HepG2 (cell line): ENCODE data around the gene CEP97. TPM values are rescaled to one million over a fixed set of nuclear protein-coding genes. Genes with fewer than 3 reads are reported as not detected.
"Not testable (repeated sequence)": the region's sequence is repeated elsewhere in the genome, so short reads cannot be mapped to it uniquely, and the experiment has no call there.

Source experiments
- ATAC-seq: fragments of 200-7000 bp; cut with Tn5 transposase; 3 replicates; pipeline ENCODE4 v1.9.1; 2020; ENCODE audit warnings: mild to moderate bottlenecking, moderate library complexity
- BruUV-seq: library from RNA; stranded (reverse); fragments of 400-500 nt; replicated peaks from 2 replicates; lab custom pipeline; 2021; lab: Mats Ljungman, UMichigan
- CTCF ChIA-PET: fragments of 300-600 bp; formaldehyde crosslinking; extraction: SDS; loops from one replicate; lab custom pipeline; 2021; ENCODE audit warnings: low total read pairs, inconsistent platforms, low intra/inter-chr PET ratio; lab: Yijun Ruan, JAX
- POLR2A ChIA-PET: fragments of 350-600 bp; sonication (Branson Sonifier 250); formaldehyde crosslinking; loops from one replicate; lab custom pipeline; 2020; ENCODE audit warnings: antibody characterized with exemption, inconsistent platforms; lab: Yijun Ruan, JAX
- DNase-seq: peaks from one replicate; pipeline ENCODE4 v3.0.0-alpha.2; 2015; ENCODE audit warnings: low spot score
- FAIRE-seq: peaks from 3 replicates; lab custom pipeline; 2011; peaks lifted over from hg19 to GRCh38; lab: Jason Lieb, UNC
- H2AFZ ChIP-seq: one replicate; pipeline ENCODE4 v1.6.1; 2011; ENCODE audit warnings: low read length, inconsistent platforms
- H3K27ac ChIP-seq: fragments of 300-600 bp; 3 replicates; pipeline ENCODE4 v1.8.0; 2011; ENCODE audit warnings: mixed run types, mild to moderate bottlenecking, mixed read lengths, low read length, inconsistent platforms; ENCODE audit not compliant: insufficient read depth; ENCODE audit errors: extremely low read length
- H3K27me3 ChIP-seq, 2 experiments: fragments of 200-600 bp in 1 of 2; 2 replicates in 1 of 2; 3 replicates in 1 of 2; pipeline versions ENCODE4 v1.6.0 to v1.8.0; 2011; ENCODE audit warnings: low read length in 2 of 2, mild to moderate bottlenecking in 2 of 2, moderate library complexity in 2 of 2, inconsistent platforms in 1 of 2; ENCODE audit not compliant: insufficient read depth in 2 of 2, control insufficient read depth in 1 of 2
- H3K36me3 ChIP-seq, 2 experiments: fragments of 200-600 bp in 1 of 2; replicated peaks in 1 of 2; 2 replicates in 1 of 2; 3 replicates in 1 of 2; pipeline versions ENCODE4 v1.5.1 to v1.8.0; 2011; ENCODE audit warnings: low read length in 2 of 2, inconsistent platforms in 1 of 2; ENCODE audit not compliant: insufficient read depth in 2 of 2, control insufficient read depth in 1 of 2
- H3K4me1 ChIP-seq: 2 replicates; pipeline ENCODE4 v1.5.1; 2012; ENCODE audit warnings: low read length, inconsistent platforms; ENCODE audit not compliant: insufficient read depth
- H3K4me2 ChIP-seq: 2 replicates; pipeline ENCODE4 v1.6.0; 2011; ENCODE audit warnings: low read depth, low read length, inconsistent platforms
- H3K4me3 ChIP-seq, 3 experiments: fragments of 200-600 bp in 1 of 3; sonication (generic), shearing (Covaris generic) in 1 of 3; replicated peaks in 1 of 3; 2 replicates each; pipeline ENCODE4 v1.5.1; 2011 to 2016; ENCODE audit warnings: low read length in 3 of 3, inconsistent platforms in 2 of 3, low read depth in 2 of 3, mild to moderate bottlenecking in 2 of 3, control low read depth in 1 of 3, mixed read lengths in 1 of 3; ENCODE audit not compliant: insufficient read depth in 1 of 3
- H3K79me2 ChIP-seq: one replicate; pipeline ENCODE4 v1.6.1; 2011; ENCODE audit warnings: low read length, inconsistent platforms; ENCODE audit not compliant: insufficient read depth
- H3K9ac ChIP-seq: 2 replicates; pipeline ENCODE4 v1.6.0; 2011; ENCODE audit warnings: mild to moderate bottlenecking, low read depth, low read length, inconsistent platforms; ENCODE audit not compliant: insufficient read depth
- H3K9me3 ChIP-seq: 2 replicates; pipeline ENCODE4 v1.5.1; 2012; ENCODE audit warnings: mild to moderate bottlenecking, low read length
- H4K20me1 ChIP-seq: 2 replicates; pipeline ENCODE4 v1.6.0; 2011; ENCODE audit warnings: inconsistent platforms, mild to moderate bottlenecking, low read length, moderate library complexity; ENCODE audit not compliant: insufficient read depth
- STAG1 ChIP-seq: sonication (generic); formaldehyde crosslinking; IDR thresholded peaks from 2 replicates; pipeline ENCODE4 v1.4.0; 2020; ENCODE audit warnings: missing genetic modification reagents
- WGBS: methylation state at CpG from one replicate; pipeline ENCODE4 v1.1.6; 2017; ENCODE audit warnings: low lambda C conversion rate; 5-methylcytosine and 5-hydroxymethylcytosine counted together
- in situ Hi-C: cut with HindIII; loops from 2 replicates; pipeline ENCODE4 v1.10.0; 2017; ENCODE audit warnings: low pct_unique_long_range_greater_than_20kb; ENCODE audit not compliant: extremely low pct_ligation_motif_present
- intact Hi-C: fragments of 100-400 bp; cut with micrococcal nuclease; formaldehyde crosslinking; loops from one replicate; pipeline ENCODE4 v1.10.0; 2022; ENCODE audit not compliant: unreplicated experiment
- polyA plus RNA-seq, 8 experiments: library from polyadenylated mRNA; depleted of rRNA in 3 of 8; stranded (reverse) in 7 of 8; unstranded in 1 of 8; fragments of >200 nt; fragmentation: Illumina TruSeq in 4 of 8; extraction: Trizol in 4 of 8; gene quantifications; 2 replicates each; pipeline versions ENCODE4 v1.2.1 to v1.2.3, GENCODE V29; 2011 to 2016; ENCODE audit warnings: low read depth in 4 of 8, missing spikeins in 1 of 8, mixed read lengths in 1 of 8; ENCODE audit not compliant: insufficient read depth in 1 of 8
- total RNA-seq, 5 experiments: library from RNA; depleted of rRNA; stranded (reverse); fragments of >200 nt; fragmentation: Illumina TruSeq; extraction: Trizol; gene quantifications; 2 replicates each; pipeline ENCODE4 v1.2.3, GENCODE V29; 2016; ENCODE audit warnings: low read depth in 1 of 5
- TF ChIP-seq, protein P1 (sequence below): sonication (generic); formaldehyde crosslinking; IDR thresholded peaks from 2 replicates; pipeline ENCODE4 v1.5.0; 2020; ENCODE audit warnings: mild to moderate bottlenecking, missing genetic modification reagents, moderate library complexity
- TF ChIP-seq, protein P2 (sequence below): sonication (generic); formaldehyde crosslinking; IDR thresholded peaks from 2 replicates; pipeline ENCODE4 v1.4.0; 2020; ENCODE audit warnings: missing genetic modification reagents

CEP97 gene
- total and polyA plus RNA-seq, 2 of the 13 experiments (the other 11 are each of a cell fraction or from before 2014, with no cell fraction given), result 0.99 to 6.5 TPM

DNA sequence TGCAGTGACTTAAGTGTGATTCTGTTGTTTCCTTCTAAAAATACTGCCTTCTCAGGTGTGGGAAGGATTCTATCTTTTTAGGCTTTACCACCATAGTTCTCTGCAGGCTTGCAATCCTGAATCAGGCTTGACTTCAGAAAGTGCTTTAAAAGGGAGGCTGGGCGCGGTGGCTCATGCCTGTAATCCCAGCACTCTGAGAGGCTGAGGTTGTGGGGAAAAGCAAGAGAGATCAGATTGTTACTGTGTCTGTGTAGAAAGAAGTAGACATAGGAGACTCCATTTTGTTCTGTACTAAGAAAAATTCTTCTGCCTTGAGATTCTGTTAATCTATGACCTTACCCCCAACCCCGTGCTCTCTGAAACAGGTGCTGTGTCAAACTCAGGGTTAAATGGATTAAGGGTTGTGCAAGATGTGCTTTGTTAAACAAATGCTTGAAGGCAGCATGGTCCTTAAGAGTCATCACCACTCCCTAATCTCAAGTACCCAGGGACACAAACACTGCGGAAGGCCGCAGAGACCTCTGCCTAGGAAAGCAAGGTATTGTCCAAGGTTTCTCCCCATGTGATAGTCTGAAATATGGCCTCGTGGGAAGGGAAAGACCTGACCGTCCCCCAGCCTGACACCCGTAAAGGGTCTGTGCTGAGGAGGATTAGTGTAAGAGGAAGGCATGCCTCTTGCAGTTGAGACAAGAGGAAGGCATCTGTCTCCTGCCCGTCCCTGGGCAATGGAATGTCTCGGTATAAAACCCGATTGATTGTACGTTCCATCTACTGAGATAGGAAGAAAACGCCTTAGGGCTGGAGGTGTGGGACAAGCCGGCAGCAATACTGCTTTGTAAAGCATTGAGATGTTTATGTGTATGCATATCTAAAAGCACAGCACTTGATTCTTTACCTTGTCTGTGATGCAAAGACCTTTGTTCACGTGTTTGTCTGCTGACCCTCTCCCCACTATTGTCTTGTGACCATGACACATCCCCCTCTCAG is 32.4 kb upstream of the CEP97 start:
- H3K27me3 ChIP-seq, CTCF ChIA-PET, H3K27ac ChIP-seq, FAIRE-seq, H3K9ac ChIP-seq, H3K9me3 ChIP-seq, H3K4me3 ChIP-seq, H3K36me3 ChIP-seq, H2AFZ ChIP-seq, H4K20me1 ChIP-seq, intact Hi-C loops, ATAC-seq, DNase-seq, in situ Hi-C loops, POLR2A ChIA-PET, H3K4me2 ChIP-seq, H3K79me2 ChIP-seq, BruUV-seq: not testable (repeated sequence)
- peaks cover 15% of the 10 kb centered on the region for H3K4me1 ChIP-seq
- 75% methylated on average over 15 of the region's 15 CpGs for WGBS

DNA sequence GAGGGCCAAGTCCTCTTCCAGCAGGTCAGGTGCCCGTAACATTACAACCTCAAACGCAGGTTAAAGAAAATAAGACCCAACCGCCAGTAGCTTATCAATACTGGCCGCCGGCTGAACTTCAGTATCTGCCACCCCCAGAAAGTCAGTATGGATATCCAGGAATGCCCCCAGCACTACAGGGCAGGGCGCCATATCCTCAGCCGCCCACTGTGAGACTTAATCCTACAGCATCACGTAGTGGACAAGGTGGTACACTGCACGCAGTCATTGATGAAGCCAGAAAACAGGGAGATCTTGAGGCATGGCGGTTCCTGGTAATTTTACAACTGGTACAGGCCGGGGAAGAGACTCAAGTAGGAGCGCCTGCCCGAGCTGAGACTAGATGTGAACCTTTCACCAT is 30.9 kb upstream of the CEP97 start:
- CTCF ChIA-PET, result not testable (repeated sequence)

DNA sequence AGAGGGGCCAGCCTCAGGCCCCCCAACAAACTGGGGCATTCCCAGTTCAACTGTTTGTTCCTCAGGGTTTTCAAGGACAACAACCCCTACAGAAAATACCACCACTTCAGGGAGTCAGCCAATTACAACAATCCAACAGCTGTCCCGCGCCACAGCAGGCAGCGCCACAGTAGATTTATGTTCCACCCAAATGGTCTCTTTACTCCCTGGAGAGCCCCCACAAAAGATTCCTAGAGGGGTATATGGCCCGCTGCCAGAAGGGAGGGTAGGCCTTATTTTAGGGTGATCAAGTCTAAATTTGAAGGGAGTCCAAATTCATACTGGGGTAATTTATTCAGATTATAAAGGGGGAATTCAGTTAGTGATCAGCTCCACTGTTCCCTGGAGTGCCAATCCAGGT is 29.6 kb upstream of the CEP97 start:
- H3K27me3 ChIP-seq, CTCF ChIA-PET: not testable (repeated sequence)
- 92% methylated on average over 1 of the region's 4 CpGs for WGBS

More for the DNA sequence above, 30.9 kb upstream of the CEP97 start:
- H3K36me3 ChIP-seq, BruUV-seq, H3K9ac ChIP-seq, H3K4me1 ChIP-seq, intact Hi-C loops, H3K9me3 ChIP-seq, H3K27me3 ChIP-seq, H4K20me1 ChIP-seq, H2AFZ ChIP-seq, POLR2A ChIA-PET, H3K4me3 ChIP-seq, in situ Hi-C loops: not testable (repeated sequence)
- 82% methylated on average over 13 of the region's 13 CpGs for WGBS
- ATAC-seq, result peak; percentile 86
- FAIRE-seq, result peak; percentile 63
- TF ChIP-seq, protein P1, sequence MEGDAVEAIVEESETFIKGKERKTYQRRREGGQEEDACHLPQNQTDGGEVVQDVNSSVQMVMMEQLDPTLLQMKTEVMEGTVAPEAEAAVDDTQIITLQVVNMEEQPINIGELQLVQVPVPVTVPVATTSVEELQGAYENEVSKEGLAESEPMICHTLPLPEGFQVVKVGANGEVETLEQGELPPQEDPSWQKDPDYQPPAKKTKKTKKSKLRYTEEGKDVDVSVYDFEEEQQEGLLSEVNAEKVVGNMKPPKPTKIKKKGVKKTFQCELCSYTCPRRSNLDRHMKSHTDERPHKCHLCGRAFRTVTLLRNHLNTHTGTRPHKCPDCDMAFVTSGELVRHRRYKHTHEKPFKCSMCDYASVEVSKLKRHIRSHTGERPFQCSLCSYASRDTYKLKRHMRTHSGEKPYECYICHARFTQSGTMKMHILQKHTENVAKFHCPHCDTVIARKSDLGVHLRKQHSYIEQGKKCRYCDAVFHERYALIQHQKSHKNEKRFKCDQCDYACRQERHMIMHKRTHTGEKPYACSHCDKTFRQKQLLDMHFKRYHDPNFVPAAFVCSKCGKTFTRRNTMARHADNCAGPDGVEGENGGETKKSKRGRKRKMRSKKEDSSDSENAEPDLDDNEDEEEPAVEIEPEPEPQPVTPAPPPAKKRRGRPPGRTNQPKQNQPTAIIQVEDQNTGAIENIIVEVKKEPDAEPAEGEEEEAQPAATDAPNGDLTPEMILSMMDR (CRISPR knock-in tag), result peak; percentile 57
- peak; percentile 52 for TF ChIP-seq STAG1 (CRISPR knock-in tag)
- TF ChIP-seq, protein P2, sequence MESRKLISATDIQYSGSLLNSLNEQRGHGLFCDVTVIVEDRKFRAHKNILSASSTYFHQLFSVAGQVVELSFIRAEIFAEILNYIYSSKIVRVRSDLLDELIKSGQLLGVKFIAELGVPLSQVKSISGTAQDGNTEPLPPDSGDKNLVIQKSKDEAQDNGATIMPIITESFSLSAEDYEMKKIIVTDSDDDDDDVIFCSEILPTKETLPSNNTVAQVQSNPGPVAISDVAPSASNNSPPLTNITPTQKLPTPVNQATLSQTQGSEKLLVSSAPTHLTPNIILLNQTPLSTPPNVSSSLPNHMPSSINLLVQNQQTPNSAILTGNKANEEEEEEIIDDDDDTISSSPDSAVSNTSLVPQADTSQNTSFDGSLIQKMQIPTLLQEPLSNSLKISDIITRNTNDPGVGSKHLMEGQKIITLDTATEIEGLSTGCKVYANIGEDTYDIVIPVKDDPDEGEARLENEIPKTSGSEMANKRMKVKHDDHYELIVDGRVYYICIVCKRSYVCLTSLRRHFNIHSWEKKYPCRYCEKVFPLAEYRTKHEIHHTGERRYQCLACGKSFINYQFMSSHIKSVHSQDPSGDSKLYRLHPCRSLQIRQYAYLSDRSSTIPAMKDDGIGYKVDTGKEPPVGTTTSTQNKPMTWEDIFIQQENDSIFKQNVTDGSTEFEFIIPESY (CRISPR knock-in tag), result peak; percentile 94
- TF ChIP-seq, all 625 proteins: peak for 3; not testable (repeated sequence) for 622
- H3K79me2 ChIP-seq, H3K4me2 ChIP-seq, H3K27ac ChIP-seq: not testable (repeated sequence)
- peak; percentile 25 for DNase-seq

More for the DNA sequence above, 29.6 kb upstream of the CEP97 start:
- H3K9me3 ChIP-seq, ATAC-seq, BruUV-seq, H3K9ac ChIP-seq, H3K36me3 ChIP-seq, DNase-seq, in situ Hi-C loops, H4K20me1 ChIP-seq, POLR2A ChIA-PET, H2AFZ ChIP-seq, H3K27ac ChIP-seq, H3K4me1 ChIP-seq, H3K4me3 ChIP-seq, H3K79me2 ChIP-seq, H3K4me2 ChIP-seq: not testable (repeated sequence)
- peak; percentile 21 for FAIRE-seq
- intact Hi-C loops, result loop anchor here (1.0 kb wide), 1 partner anchor 108 kb away; no protein-coding TSS in a partner anchor
